Pancreas (tissue), 10 donors: ENCODE measurements around the gene AGER. TPM values are rescaled to one million over a fixed set of nuclear protein-coding genes. Genes with fewer than 3 reads are reported as not detected.

ENCODE experiments used
- ATAC-seq, 4 donors: fragments of 200-7000 bp; cut with Tn5 transposase; one replicate each; pipeline versions ENCODE4 v1.8.0 to v1.9.1; 2020; ENCODE audit warnings: mild to moderate bottlenecking in 4 of 4, moderate library complexity in 4 of 4
- DNase-seq, 6 donors: peaks; one replicate each; pipeline ENCODE4 v3.0.0-alpha.2; 2020
- FAIRE-seq: peaks from 2 replicates; lab custom pipeline; 2012; peaks lifted over from hg19 to GRCh38; lab: Jason Lieb, UNC
- H3K27ac ChIP-seq, 4 donors: fragments of 200-600 bp; sonication (generic); 1 replicate in 3 of 4; 2 replicates in 1 of 4; pipeline versions ENCODE4 v1.5.0 to v1.8.0; 2020
- H3K27me3 ChIP-seq, 4 donors: fragments of 200-600 bp; one replicate each; pipeline ENCODE4 v1.8.0; 2021
- H3K36me3 ChIP-seq, 3 donors: fragments of 200-600 bp; sonication (generic) in 1 of 3; one replicate each; pipeline versions ENCODE4 v1.5.0 to v1.8.0; 2020 to 2021
- H3K4me1 ChIP-seq, 3 donors: fragments of 200-600 bp; one replicate each; pipeline ENCODE4 v1.8.0; 2021
- H3K4me3 ChIP-seq, 4 donors: fragments of 200-600 bp; sonication (generic) in 2 of 4; one replicate each; pipeline versions ENCODE4 v1.5.0 to v1.8.0; 2020 to 2021
- H3K9me3 ChIP-seq, 4 donors: fragments of 200-600 bp; one replicate each; pipeline ENCODE4 v1.8.0; 2021
- WGBS, 2 donors: extraction: QIAGEN DNeasy Blood & Tissue Kit; methylation state at CpG; one replicate each; pipeline ENCODE4 v1.1.7; 2013; 5-methylcytosine and 5-hydroxymethylcytosine counted together
- intact Hi-C, 3 donors: fragments of 100-400 bp; cut with DNase I; formaldehyde crosslinking; loops; one replicate each; pipeline versions ENCODE4 v1.11.1 to v1.14.2; 2022
- polyA plus RNA-seq, 2 donors: library from polyadenylated mRNA; stranded (reverse); fragments of 200-250 nt; gene quantifications; one replicate each; pipeline ENCODE4 v1.2.3, GENCODE V29; 2013
- total RNA-seq, 6 donors: library from RNA; stranded (reverse); fragmentation: NEBNext Ultra II Directional in 4 of 6; extraction: Animal tissue kit (Norgen Biotek cat#: 25700) in 4 of 6; gene quantifications; one replicate each; pipeline versions ENCODE4 v1.2.1 to v1.2.4, GENCODE V29; 2021 to 2023
- TF ChIP-seq, protein P1 (sequence below), 4 donors: fragments of 200-600 bp; sonication (generic) in 3 of 4; IDR thresholded peaks; one replicate each; pipeline versions ENCODE4 v1.5.0 to v1.8.0; 2021; ENCODE audit warnings: antibody characterized with exemption in 4 of 4
- donor health status: healthy with polysubstance abuse.
- donor health status: DM: no; HTN: no; CAD: no; lungs with moderate emphysema.
- donor health status: DM: no; HTN: no; CAD: no.
- donor health status: control.
- donor health status: control.
- donor health status: Bipolar disorder and iron deficiency.
- donor health status: DM: yes; HTN: yes; CAD: no.
- donor health status: DM: no; HTN: no; CAD: no.
- donor health status: DM: no; HTN: no; CAD: no.
- donor health status: DM: yes; HTN: yes; CAD: no.

The AGER gene
- total and polyA plus RNA-seq, 8 donors = 1.9 to 20.6 (median 3.3) TPM

DNA sequence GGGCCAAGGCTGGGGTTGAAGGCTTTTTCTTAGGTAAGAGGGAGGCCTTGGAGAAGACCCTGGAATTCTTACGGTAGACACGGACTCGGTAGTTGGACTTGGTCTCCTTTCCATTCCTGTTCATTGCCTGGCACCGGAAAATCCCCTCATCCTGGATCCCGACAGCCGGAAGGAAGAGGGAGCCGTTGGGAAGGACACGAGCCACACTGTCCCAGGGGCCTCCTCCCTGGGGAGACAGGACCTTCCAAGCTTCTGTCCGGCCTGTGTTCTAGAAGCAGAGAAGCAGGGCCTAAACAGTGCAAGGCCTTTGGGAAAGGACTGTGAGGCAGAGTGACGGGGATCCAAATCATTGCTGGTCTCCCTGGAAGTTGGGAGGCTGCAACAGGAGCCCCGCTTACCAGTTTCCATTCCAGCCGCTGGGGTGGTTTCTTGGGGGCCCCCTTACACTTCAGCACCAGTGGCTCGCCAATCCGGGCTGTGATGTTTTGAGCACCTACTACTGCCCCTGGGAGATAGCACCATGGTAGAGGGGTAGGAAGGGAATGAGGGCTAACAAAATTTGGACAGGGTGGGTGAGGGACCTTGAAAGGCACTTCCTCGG lies 470 bp downstream of the AGER start:
- TF ChIP-seq, protein P1, sequence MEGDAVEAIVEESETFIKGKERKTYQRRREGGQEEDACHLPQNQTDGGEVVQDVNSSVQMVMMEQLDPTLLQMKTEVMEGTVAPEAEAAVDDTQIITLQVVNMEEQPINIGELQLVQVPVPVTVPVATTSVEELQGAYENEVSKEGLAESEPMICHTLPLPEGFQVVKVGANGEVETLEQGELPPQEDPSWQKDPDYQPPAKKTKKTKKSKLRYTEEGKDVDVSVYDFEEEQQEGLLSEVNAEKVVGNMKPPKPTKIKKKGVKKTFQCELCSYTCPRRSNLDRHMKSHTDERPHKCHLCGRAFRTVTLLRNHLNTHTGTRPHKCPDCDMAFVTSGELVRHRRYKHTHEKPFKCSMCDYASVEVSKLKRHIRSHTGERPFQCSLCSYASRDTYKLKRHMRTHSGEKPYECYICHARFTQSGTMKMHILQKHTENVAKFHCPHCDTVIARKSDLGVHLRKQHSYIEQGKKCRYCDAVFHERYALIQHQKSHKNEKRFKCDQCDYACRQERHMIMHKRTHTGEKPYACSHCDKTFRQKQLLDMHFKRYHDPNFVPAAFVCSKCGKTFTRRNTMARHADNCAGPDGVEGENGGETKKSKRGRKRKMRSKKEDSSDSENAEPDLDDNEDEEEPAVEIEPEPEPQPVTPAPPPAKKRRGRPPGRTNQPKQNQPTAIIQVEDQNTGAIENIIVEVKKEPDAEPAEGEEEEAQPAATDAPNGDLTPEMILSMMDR (IDR thresholded peaks at IDR 0.05) = no peak
- H3K9me3 ChIP-seq = no peaks in the 10 kb centered on the region
- H3K36me3 ChIP-seq = no peaks in the 10 kb centered on the region
- H3K4me1 ChIP-seq = peaks cover 4 to 11% (median 5%) of the 10 kb centered on the region in 3 donors
- intact Hi-C loops = no loop called here
- H3K4me3 ChIP-seq = no peak overlapping the region
- no peaks in the 10 kb centered on the region for H3K27me3 ChIP-seq
- ATAC-seq (no peak), FAIRE-seq (no peak), DNase-seq (peak in 1 of 6 donors; percentile 30)
- no peak overlapping the region for H3K27ac ChIP-seq
- 84 to 89% methylated on average over 15 of the region's 15 CpGs for WGBS, 2 donors

DNA sequence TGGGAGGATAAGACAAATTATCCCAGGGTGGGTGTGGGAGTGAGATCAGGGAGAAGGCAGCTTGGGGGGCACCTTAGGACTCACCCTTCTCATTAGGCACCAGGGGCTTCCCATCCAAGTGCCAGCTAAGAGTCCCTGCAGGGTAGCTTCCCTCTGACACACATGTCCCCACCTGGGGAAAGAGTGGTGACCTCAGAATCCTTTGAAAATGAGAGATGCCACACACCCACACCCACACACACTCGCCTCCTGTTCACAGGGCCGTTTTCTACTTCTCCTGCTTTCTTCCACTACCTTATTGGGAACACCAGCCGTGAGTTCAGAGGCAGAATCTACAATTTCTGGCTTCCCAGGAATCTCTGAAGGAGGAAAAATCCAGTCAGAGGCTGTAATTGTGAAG lies 1.0 kb downstream of the AGER start:
- FAIRE-seq (no peak), ATAC-seq (no peak), DNase-seq (no peak)
- Histone ChIP-seq H3K36me3 (no peaks in the 10 kb centered on the region), H3K9me3 (no peaks in the 10 kb centered on the region), H3K4me3 (no peak overlapping the region), H3K27me3 (no peaks in the 10 kb centered on the region), H3K27ac (no peak overlapping the region), H3K4me1 (peaks cover 4 to 11% (median 5%) of the 10 kb centered on the region in 3 donors)
- intact Hi-C loops = no loop called here
- TF ChIP-seq, protein P1 (IDR thresholded peaks at IDR 0.05) = no peak
- whole genome bisulfite sequencing, 2 donors = 85 to 86% methylated on average over 3 of the region's 3 CpGs

DNA sequence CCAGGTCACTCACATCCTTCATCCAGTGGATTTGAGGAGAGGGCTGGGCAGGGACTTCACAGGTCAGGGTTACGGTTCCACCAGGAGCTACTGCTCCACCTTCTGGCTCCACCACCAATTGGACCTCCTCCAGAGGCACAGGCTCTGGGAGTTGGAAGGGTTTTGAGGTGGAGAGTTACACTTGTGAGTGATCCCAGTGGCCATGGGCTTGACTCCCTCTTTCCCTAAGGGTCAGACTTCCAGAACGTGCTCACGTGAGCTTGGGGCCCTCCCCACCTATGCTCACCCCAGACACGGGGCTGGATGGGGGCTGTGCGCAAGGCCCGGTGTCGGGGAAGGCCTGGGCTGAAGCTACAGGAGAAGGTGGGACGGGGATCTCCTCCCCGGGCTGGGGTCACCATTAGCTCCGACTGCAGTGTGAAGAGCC lies 1.5 kb downstream of the AGER start:
- H3K36me3 ChIP-seq = no peaks in the 10 kb centered on the region
- H3K27ac ChIP-seq = no peak overlapping the region
- peaks cover 4 to 11% (median 5%) of the 10 kb centered on the region in 3 donors for H3K4me1 ChIP-seq
- no peaks in the 10 kb centered on the region for H3K9me3 ChIP-seq
- TF ChIP-seq, protein P1 (IDR thresholded peaks at IDR 0.05) = no peak
- FAIRE-seq (no peak), ATAC-seq (no peak), DNase-seq (peak in 2 of 6 donors; percentile 18 to 53)
- H3K4me3 ChIP-seq = no peak overlapping the region
- WGBS, 2 donors = 87 to 91% methylated on average over 10 of the region's 10 CpGs
- H3K27me3 ChIP-seq = no peaks in the 10 kb centered on the region
- intact Hi-C loops = no loop called here

DNA sequence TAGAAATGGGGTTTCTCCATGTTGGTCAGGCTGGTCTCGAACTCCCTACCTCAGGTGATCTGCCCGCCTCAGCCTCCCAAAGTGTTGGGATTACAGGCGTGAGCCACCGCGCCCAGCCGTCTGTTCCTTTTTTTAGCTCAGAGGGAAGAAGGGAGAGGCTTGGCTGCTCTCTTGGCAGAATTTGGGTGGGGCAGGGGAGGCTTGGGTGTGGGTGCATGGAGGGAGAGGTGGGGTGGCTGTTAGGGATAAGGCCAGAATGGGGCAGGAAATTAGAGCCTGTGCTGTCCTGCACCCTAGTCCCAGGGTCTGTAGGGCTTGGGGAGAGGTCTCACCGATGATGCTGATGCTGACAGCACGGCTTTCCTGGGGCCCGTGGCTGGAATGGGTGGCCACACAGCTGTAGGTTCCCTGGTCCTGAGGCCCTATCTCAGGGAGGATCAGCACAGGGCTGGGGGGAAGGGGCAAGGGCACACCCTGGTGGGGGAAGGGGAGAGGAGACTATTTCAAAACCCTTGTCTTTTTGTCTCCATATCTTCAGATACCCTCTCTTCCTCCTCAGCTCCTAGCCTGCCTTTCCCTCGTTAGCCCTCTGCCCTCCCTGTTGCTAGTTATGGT lies 2.0 kb downstream of the AGER start:
- intact Hi-C loops = no loop called here
- no peak overlapping the region for H3K27ac ChIP-seq
- no peaks in the 10 kb centered on the region for H3K9me3 ChIP-seq
- ATAC-seq (no peak), FAIRE-seq (no peak), DNase-seq (peak in 1 of 6 donors; percentile 6)
- TF ChIP-seq, protein P1 (IDR thresholded peaks at IDR 0.05) = no peak
- no peak overlapping the region for H3K4me3 ChIP-seq
- WGBS, 2 donors = 85 to 86% methylated on average over 10 of the region's 10 CpGs
- no peaks in the 10 kb centered on the region for H3K36me3 ChIP-seq
- no peaks in the 10 kb centered on the region for H3K27me3 ChIP-seq
- H3K4me1 ChIP-seq = peaks cover 7 to 11% (median 7%) of the 10 kb centered on the region in 3 donors
